KOPT-K1 (cell line): ENCODE measurements around the gene RNF186.

Experiments
- H3K27ac ChIP-seq: fragments of 200-600 bp; sonication (generic); 2 replicates; pipeline ENCODE4 v1.5.1; 2016; ENCODE audit warnings: antibody characterized with exemption, mild to moderate bottlenecking, low read depth, low read length; ENCODE audit not compliant: poor library complexity, severe bottlenecking
- H3K36me3 ChIP-seq: fragments of 200-600 bp; sonication (generic); 2 replicates; pipeline ENCODE4 v1.5.1; 2017; ENCODE audit warnings: antibody characterized with exemption, mild to moderate bottlenecking, low read length, moderate library complexity; ENCODE audit not compliant: insufficient read depth
- H3K9me3 ChIP-seq: fragments of 200-600 bp; sonication (generic); 2 replicates; pipeline ENCODE4 v1.5.1; 2017; ENCODE audit warnings: antibody characterized with exemption, low read length, mild to moderate bottlenecking; ENCODE audit not compliant: insufficient read depth, poor library complexity, severe bottlenecking

Gene RNF186

DNA sequence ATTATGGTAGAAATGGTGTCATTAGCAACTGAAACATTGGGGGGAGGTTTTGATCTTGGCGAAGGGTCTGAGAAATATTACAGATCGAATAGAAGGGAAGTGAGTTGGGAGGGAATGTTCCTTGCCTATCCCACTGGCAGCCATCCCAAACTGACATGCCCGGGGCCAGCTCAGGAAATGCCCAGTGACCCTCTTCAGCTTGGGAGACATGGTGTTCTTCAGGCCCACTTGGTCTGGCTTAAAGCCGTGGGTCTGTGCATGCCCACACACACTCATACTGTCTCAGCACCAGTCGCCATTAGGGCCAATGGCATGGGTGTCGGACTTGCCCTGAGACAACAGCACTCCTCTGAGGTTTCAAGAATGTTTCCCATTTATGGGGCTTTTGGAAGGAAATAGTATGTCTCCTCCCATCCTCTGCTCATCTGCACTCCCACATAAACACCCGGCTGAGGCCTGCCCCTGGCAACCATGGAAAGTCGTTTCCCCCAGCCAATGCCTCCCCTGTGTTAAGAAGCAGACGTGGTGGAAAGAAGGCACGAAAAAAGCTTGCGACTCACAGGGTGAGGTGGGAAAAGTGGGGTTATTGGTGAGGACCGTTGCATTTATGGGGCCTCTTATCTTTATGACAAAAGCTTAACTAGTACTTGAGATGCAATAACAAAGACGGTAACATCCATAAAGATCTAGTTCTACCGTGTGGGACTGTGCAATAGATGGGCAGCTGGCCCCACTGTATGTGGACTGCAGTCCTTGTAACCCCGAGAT, 2.0 kb downstream of the RNF186 start:
- H3K9me3 ChIP-seq, result no peaks in the 10 kb centered on the region
- no peak overlapping the region for H3K27ac ChIP-seq
- no peaks in the 10 kb centered on the region for H3K36me3 ChIP-seq

DNA sequence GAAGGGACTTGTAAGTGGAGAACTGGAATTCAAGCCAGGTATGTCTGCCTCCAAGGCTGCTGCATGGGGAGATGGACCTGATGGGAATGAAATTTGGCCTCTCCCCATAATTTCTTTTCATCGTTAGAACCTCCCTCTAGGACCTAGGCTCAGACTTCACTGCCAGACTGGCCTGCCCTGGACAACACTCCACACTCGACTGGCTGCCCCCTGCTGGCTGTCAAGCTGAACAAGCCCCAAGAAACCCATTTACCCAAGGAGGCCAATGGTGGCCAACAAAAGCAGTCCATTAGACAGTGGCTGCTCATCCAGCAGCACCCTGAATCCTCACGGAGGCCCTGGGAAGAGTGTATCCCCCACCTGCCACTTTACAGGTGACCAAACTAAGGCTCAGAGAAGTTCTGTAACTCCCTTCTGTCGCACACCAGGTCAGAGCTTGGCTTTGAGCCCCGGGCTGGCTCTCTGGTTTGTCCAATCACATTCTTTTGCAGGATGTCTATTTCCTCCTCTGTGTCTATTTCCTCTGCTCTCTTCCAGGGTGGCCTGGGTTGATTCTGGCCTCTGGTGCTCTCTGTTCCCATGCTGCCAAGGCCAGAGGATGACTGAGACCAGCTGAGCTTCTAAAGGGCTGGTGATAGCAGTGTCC, 3.8 kb downstream of the RNF186 start:
- no peaks in the 10 kb centered on the region for H3K36me3 ChIP-seq
- no peaks in the 10 kb centered on the region for H3K9me3 ChIP-seq
- no peak overlapping the region for H3K27ac ChIP-seq

DNA sequence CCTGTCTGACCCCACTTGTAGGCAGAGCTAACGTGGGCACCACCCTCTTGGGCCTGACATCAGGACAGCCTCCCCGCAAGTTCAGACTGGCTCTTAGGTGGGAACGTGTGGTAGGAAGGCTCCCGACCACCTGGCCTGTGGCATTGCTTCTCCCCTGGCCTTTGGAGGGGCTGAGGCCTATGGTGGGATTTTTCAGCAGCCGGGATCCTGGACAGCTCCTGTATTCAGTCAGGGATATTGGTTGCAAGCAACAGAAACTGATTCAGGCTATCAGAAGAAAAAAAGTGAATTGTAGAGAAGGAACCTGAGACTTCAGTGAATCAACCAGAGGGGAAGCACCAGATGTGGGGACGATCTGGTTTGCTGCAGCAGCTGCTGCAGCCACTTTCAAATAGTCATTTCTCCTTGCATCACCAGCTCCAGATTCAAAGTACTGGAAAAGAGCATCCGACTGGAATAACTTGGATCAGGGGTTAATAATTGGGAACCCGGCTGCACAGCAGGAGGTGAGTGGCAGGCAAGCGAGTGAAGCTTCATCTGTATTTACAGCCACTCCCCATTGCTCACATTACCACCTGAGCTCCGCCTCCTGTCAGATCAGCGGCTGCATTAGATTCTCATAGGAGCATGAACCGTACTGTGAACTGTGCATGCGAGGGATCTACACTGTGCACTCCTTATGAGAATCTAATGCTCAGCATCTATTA, 5.9 kb downstream of the RNF186 start:
- Histone ChIP-seq H3K27ac (no peak overlapping the region), H3K36me3 (no peaks in the 10 kb centered on the region), H3K9me3 (no peaks in the 10 kb centered on the region)

DNA sequence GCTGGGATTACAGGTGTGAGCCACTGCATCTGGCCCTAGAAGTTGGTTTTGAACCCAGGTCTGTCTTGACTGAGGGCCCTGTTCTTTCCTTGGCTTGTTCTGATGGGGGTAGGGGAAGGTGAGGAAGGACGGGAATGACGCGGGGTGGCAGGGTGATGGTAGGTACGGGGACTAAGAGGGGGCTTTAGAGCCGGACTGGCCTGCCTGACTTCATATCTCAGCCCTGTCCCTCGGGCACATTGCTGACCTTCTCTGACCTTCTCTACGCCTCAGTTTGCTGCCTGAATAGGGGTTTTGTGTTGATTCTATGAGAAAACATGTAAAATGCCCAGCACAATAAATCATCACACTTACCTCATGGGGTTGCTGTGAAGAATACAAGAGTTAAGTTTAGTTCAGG, 6.7 kb downstream of the RNF186 start:
- Histone ChIP-seq H3K27ac (no peak overlapping the region), H3K9me3 (no peaks in the 10 kb centered on the region), H3K36me3 (no peaks in the 10 kb centered on the region)

DNA sequence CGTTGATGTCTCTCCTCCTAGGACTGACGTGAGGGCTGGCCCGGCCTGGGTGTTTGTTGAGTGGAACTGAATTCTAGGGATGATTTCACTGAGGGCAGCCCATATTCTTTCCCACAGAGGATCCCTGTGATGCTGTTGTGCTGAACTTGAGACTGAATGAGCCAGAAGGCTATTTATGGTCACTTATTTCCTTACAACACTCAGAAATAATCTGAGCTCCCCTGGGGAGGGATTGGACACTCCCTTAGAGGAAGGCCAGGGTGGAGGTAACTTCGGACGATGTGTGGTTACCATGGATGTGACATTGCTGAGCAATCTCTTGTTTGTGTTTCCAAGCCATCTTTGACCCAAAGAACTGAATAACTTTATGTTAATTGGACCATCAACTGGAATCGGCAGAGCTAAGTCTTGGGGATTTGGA, 10.2 kb downstream of the RNF186 start:
- Histone ChIP-seq H3K36me3 (no peaks in the 10 kb centered on the region), H3K9me3 (no peaks in the 10 kb centered on the region), H3K27ac (no peak overlapping the region)

DNA sequence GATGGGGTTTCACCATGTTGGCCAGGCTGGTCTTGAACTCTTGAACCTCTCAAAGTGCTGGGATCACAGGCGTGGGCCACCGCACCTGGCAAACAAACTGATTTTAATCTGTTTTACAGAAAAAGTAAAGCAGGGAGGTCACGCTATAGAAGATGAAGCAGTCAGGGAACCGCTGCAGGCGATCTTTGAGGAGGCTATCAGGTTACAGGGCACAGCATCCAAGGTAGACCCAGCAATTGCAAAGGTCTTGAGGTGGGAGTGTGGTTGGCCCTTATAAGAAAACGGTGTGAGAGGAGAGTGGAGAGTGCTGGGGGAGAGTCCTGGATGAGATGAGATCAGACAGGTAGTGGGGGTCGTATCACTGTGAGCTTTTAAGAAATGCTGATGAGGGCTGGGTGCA, 12.8 kb downstream of the RNF186 start:
- H3K27ac ChIP-seq, result no peak overlapping the region
- no peaks in the 10 kb centered on the region for H3K36me3 ChIP-seq
- H3K9me3 ChIP-seq, result no peaks in the 10 kb centered on the region

DNA sequence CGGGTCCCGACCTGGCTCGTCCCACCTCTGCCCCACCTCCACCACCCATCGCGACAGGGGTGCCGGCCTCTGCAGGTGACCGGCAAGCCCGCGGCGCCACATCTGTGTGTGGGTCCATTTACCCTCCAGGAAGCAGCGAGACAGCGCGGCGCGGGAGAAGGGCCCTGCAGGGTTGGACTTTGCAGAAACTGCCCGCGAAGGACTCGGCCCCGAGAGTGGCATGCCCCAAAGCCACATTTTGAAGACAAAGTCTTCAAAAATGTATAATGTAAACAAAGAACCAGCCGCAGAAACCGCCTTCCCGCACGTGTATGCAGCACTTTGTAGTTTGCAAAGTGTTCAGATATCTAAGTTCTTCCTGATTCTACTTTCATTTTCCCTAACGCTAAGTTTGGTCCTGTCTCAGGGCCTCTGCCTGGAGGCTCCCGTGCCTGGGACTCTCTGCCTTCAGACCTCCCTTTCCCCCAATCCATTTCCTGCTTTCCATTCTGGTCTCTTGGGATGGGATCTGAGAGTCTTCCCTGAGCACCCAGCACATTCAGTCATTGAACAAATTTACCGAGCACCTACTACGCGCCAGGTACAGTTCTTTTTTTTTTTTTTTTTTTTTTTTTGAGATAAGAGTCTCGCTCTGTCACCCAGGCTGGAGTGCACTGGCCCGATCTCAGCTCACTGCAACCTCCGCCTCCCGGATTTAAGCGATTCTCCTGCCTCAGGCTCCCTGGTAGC, 14.8 kb downstream of the RNF186 start:
- no peaks in the 10 kb centered on the region for H3K9me3 ChIP-seq
- H3K36me3 ChIP-seq, result no peaks in the 10 kb centered on the region
- H3K27ac ChIP-seq, result no peak overlapping the region

DNA sequence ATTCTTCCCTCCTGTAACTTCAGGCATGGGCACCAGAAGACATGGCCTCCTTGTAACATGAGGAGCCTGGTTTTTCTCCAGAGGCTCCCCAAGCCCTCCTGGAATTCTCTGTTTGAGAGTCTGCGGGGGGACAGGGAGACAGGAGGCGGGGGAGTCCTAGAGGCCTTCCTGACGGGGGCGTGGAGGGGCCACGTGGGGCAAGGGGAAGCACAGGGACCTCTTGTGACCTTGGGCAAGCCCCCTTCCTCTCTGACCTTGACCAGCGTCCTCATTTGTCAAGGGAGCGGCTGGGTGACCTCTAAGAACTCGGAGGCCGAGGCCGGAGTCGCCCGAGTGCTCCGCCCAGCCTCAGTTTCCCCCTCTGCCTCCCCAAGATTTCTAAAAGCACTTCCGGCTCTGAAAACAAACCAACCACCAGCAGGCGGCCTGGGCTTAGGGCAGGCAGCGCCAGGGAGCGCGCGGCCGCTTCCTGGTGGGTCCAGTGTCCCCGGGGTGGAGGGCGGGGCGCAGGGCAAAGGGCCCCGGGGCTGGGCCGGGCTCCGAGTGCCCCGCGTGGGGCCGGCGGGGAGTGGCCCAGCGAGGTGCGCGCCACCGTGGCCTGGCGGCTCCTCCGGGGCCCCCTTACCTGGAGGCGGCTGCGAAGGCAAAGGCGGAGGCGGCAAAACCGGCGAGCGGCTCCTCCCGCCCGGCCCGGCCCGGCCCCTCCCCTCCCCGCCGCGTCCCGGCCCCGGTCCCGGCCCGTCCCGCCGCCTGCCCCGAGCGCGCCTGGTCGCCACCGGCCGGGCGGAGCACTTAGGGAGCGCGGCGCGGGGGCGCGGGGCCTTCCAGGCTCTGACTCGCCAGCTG, 15.6 kb downstream of the RNF186 start, which contains the start of gene TMCO4:
TSS of gene TMCO4 (minus strand) at position 687 of the 846 bp plus-strand sequence. CDS start 19,158 bp downstream, outside the sequence.
- H3K27ac ChIP-seq, result no peak within 1 kb of the TSS
- H3K36me3 ChIP-seq, result no peaks in the 10 kb centered on the region
- H3K9me3 ChIP-seq, result no peaks in the 10 kb centered on the region

DNA sequence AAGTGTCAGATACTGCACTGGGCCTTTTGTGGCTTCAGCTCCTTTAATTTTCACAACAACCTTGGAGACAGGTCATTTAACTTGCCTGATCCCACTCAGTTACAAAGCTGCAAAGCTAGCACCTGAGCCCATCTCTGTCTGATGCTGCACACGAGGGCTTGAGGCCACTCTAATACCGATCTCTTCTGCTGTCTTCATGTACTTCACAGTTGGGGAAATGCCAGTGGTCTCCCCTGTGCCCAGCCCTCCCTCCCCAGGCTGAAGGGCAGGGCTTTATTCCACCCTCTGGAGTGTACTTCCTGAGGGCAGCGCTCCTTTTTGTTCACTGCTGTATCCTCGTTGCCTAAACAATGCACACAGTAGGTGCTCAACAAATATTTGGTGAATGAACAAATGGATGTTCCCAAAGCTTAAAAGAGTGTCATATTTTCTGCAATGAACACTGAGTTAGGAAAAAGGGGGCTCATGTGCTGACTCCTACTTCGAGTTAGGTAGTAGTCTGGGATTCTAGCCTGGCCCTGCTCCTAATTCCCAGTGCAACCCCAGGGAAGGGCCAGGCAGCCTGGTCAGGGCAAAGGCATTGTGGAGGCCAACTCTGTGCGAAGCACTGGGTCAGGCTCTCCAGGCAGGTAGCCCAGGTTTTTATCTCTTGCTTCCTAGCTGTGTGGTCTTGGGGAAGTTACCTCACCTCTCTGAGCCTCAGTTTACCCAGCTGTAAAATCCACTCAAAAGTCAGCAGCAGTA, 16.4 kb downstream of the RNF186 start:
- no peaks in the 10 kb centered on the region for H3K36me3 ChIP-seq
- no peak overlapping the region for H3K27ac ChIP-seq
- H3K9me3 ChIP-seq, result no peaks in the 10 kb centered on the region

DNA sequence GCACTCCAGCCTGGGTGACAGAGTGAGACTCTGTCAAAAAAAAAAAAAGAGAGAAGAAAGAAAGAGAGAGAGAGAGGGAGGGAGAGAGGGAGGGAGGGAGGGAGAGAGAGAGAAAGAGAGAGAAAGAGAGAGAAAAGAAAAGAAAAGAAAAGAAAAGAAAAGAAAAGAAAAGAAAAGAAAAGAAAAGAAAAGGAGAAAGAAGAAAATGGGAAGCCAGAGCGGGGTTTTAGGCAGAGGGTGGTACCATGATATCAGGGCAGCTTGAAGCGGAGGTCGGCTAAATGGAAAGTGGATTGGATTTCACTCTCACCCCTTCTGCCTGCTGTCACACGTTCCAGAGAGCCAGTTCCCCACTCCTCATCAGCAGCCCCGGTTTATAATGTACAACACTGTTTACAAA, 17.3 kb downstream of the RNF186 start:
- Histone ChIP-seq H3K36me3 (no peaks in the 10 kb centered on the region), H3K27ac (no peak overlapping the region), H3K9me3 (no peaks in the 10 kb centered on the region)

DNA sequence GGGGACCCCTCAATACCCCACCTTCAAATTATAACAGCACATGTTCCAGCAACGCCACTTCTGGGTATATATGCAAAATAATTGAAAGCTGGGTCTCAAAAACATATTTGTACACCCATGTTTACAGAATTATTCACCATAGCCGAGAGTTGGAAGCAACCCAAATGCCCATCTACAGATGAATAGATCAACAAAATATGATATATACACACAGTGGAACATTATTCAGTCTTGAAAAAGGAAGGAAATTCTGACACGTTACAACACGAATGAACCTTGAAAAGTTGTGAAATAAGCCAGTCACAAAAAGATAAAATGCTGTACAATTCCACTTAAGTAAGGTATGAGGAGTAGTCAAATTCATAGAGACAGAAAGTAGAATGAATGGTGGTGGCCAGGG, 20.5 kb downstream of the RNF186 start:
- no peaks in the 10 kb centered on the region for H3K36me3 ChIP-seq
- H3K9me3 ChIP-seq, result no peaks in the 10 kb centered on the region
- H3K27ac ChIP-seq, result no peak overlapping the region

DNA sequence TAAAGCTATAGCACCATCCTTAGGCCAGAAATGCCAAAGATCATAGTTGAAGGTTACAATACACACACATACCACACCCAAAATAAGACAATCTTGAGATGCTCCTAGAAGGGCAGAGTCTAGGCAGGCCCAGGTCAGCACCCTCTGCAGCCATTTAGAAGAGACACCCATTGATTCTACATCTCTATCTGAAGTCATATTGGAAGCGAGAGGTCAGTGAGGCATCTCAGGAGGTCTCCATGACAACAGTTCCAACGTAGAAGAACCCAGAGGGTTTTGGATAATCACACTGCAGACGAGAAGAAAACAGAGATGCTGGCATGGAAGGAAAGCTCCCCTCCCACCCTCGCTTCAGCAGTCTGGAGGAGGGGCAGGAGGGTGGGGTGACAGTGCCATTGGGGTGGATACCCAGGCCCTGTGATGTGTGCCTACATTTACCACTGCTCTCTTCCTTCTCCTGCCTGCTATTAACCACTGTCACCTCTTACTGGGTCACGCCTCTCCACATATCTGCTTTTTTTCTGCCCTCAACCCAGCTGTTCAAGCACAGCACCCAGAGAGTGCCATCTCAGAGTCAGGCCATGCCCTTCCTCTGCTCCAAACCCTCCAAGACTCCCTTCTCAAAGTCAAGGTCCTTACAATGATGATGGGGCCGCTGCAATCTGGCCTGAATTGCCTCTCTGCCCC, 21.6 kb downstream of the RNF186 start:
- no peaks in the 10 kb centered on the region for H3K36me3 ChIP-seq
- H3K9me3 ChIP-seq, result no peaks in the 10 kb centered on the region
- H3K27ac ChIP-seq, result no peak overlapping the region

DNA sequence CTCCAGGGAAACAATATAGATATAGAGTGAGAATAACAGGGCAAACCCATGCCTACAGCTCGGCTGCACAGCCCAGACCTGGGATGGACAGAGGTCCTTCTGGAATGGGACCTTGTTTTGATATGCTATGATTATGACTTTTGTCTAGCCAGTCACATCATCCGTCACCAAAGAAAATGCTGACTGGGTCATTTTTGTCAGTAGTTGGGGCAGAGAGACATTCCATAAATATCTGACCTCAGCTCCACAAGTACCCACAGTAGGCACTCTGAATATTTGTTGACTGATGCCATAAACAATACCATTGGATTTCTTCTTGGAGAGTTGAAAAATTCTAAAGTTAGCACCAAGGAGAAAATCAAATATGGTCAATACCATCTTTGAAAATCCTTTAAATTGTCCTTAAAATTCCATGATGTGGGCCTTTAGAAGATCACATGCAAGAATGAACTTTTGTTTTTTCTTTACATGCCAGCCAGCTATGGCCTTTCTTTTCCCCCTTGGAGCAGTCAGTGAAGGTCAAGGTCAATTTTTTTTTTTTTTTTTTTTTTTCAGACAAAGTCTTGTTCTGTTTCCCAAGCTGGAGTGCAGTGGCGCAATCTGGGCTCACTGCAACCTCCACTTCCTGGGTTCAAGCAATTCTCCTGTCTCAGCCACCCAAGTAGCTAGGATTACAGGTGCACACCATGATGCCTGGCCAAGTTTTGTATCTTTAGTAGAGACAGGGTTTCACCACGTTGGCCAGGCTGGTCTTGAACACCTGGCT, 22.7 kb downstream of the RNF186 start:
- no peaks in the 10 kb centered on the region for H3K9me3 ChIP-seq
- no peak overlapping the region for H3K27ac ChIP-seq
- no peaks in the 10 kb centered on the region for H3K36me3 ChIP-seq
